Memory B cell (primary cell): Measurements from ENCODE around the gene MMP2.
A peak's percentile ranks its signal among the peaks of the same experiment; 100 is the strongest.

Source experiments
- ATAC-seq: fragments of 150-1000 bp; cut with Tn5 transposase; 2 replicates; pipeline ENCODE4 v1.10.0; 2021; ENCODE audit warnings: low read depth, mild to moderate bottlenecking, moderate library complexity
- DNase-seq, 2 donors: peaks; one replicate each; pipeline ENCODE4 v3.0.0; 2022; ENCODE audit warnings: low spot score in 2 of 2
- H3K27ac Mint-ChIP-seq: one replicate; pipeline ENCODE4 v1.8.0; 2022; ENCODE audit warnings: mild to moderate bottlenecking, moderate library complexity, mixed read lengths
- H3K27me3 Mint-ChIP-seq: one replicate; pipeline ENCODE4 v1.8.0; 2022; ENCODE audit warnings: mixed read lengths
- H3K36me3 Mint-ChIP-seq: one replicate; pipeline ENCODE4 v1.8.0; 2022; ENCODE audit warnings: mild to moderate bottlenecking, mixed read lengths
- H3K4me1 Mint-ChIP-seq: one replicate; pipeline ENCODE4 v1.8.0; 2022; ENCODE audit warnings: mixed read lengths
- H3K4me3 Mint-ChIP-seq: one replicate; pipeline ENCODE4 v1.8.0; 2022; ENCODE audit warnings: mild to moderate bottlenecking, moderate library complexity, mixed read lengths
- H3K9me3 Mint-ChIP-seq: one replicate; pipeline ENCODE4 v1.8.0; 2022; ENCODE audit warnings: mixed read lengths

MMP2 gene

DNA sequence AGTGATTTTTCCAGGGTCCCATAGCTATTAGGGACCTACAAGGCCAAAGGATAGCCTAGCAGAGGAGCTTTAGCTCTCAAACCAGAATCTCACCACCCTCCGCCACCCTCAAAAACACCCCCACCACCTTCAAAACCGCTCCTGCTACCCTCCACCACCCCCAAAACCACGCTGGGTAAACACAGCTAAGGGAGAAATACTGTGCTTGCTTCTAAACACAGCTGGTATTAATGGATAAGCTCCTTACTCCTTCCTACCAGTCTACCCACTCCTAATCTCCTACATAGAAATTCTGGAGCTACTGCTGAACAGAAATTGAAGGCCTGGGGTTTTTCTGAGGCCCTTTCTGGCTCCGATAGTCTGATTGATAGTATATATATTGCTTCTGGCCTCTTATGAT is 27.7 kb downstream of the MMP2 start:
- H3K27me3 Mint-ChIP-seq, result peaks cover 18% of the 10 kb centered on the region
- no peak for ATAC-seq
- no peaks in the 10 kb centered on the region for H3K9me3 Mint-ChIP-seq
- no peak for DNase-seq
- H3K27ac Mint-ChIP-seq, result no peak overlapping the region
- H3K4me1 Mint-ChIP-seq, result peaks cover 5% of the 10 kb centered on the region
- no peak overlapping the region for H3K4me3 Mint-ChIP-seq
- no peaks in the 10 kb centered on the region for H3K36me3 Mint-ChIP-seq

DNA sequence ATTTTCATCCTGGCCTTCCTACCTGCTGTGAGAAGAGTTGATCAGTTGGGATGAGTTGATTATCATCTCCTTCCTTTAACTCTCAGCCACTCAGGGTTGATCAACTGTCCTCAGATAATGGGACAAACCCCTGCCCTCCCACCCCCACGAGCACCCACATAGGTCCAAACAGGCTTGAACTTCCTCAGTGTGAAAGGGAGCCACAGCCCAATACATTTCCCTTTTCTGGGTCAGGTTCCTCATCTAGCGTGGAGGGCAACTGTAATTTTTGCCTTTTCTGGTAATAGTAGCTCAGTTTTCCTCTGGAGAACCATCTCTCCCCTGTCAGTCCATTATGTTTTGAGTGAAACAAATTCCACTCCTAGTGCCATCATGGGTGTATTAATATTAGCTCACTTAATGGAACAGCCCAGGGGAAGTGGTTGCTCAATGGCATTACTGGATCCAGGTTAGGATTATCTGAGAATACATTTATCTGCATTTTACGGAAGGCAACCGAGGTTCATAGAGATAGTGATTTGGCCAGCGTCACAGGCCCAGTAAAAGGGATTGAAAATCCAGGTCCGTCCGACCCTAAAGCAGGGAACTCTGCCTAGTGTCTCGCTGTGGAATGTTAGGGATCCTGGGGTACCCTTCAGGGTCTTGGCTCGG is 29.4 kb downstream of the MMP2 start:
- Mint-ChIP-seq H3K4me3 (peak overlapping the region; percentile 57), H3K27ac (no peak overlapping the region), H3K36me3 (no peaks in the 10 kb centered on the region), H3K4me1 (peaks cover 5% of the 10 kb centered on the region), H3K9me3 (peaks cover 7% of the 10 kb centered on the region), H3K27me3 (peaks cover 18% of the 10 kb centered on the region)
- ATAC-seq (no peak), DNase-seq (no peak)

DNA sequence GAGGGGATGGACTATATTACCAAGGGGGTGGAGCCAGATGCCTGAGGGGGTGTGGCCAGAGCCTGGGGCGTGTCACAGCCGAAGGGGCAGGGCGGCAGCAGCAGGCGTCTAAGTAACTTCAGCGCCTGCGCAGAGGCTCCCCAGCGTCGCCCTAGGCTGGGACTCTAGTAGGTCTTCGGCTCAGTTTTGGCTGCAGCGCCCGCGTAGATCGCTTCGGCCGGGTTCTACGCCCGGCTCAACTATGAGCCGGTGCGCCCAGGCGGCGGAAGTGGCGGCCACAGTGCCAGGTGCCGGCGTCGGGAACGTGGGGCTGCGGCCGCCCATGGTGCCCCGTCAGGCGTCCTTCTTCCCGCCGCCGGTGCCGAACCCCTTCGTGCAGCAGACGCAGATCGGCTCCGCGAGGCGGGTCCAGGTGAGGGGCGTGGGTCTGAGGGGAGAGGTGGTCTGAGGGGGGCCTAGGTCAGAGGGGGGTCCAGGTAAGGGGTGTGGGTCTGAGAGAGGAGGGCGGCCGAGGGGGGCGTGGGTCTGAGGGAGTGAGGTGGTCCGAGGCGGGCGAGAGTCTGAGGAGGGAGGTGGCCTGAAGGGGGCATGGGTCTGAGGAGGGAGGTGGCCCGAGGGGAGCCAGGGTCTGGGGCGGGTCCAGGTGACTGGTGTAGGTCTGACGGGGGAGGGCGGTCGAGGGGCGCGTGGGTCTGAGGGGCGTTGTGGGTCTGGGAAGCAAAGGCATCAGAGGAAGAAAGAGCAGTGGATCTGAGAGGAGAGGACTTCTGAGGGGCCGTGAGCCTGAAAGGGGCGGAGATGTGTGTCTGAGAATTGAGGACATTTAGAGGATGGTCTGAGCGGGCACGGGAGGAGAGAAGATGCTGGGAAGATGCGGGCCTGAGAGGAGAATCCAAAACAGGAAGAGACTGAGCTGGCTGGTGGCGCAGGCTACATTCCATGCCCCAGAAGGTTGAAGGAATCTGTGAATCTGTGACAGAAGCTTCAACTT is 30.2 kb downstream of the MMP2 start, which contains the start of gene LPCAT2:
Gene LPCAT2, plus strand, starts transcription at position 132 of the 991 bp plus-strand sequence. Its CDS starts 110 bp downstream, at position 242.
- Mint-ChIP-seq H3K36me3 (no peaks in the 10 kb centered on the region), H3K4me1 (peaks cover 5% of the 10 kb centered on the region), H3K9me3 (peaks cover 7% of the 10 kb centered on the region), H3K4me3 (peak within 1 kb of the TSS; percentile 57), H3K27ac (no peak within 1 kb of the TSS), H3K27me3 (peaks cover 18% of the 10 kb centered on the region)
- ATAC-seq, result no peak
- no peak for DNase-seq

DNA sequence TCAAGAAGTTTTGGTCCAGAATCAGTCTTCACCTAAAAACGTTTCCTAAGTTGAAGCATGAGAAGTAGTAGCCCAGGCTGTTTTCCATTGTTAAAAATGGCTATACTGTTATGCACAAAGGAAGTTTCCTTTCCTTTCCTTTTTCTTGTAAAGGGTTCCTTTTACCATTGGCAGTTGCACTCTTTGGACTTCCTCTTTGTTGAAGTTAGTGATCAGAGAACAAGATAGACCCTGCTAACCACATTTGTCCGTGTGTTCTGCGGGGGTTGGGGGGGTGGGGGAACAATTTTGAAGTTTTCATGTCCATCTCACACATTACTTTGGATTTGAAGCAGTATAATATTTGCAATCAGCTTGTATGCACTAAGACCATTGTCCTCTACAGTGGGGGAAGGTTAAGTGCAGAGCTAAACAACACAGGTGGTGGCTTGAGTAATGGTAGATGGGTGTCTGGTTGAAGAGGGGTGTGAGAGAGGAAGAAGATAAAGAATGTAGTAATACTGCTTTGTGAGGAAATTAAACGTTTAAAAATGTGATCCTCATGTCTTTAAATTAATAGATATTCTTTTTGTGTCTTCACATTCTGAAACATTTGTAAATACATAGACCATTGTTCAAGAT is 31.3 kb downstream of the MMP2 start:
- ATAC-seq, result no peak
- Mint-ChIP-seq H3K27me3 (peaks cover 18% of the 10 kb centered on the region), H3K9me3 (peaks cover 7% of the 10 kb centered on the region), H3K36me3 (no peaks in the 10 kb centered on the region), H3K27ac (no peak overlapping the region), H3K4me1 (peaks cover 5% of the 10 kb centered on the region), H3K4me3 (no peak overlapping the region)
- no peak for DNase-seq

DNA sequence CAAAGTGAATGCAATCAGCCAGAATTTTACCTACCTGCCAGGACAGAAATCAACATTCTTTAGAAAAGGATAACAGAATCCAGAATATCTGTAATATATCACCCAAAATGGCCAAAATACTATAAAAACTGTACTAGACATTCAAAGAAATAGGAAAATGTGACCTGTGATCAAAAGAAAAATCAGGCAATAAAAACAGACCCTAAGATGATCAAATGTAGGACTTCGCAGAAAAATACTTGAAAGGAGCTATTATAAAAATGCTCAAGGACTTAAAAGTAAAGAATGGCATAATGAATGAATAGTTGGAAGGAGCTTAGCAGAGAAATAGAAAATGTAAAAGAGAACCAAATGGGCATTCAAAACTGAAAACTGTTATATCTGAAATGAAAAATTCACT is 33.9 kb downstream of the MMP2 start:
- H3K27ac Mint-ChIP-seq, result no peak overlapping the region
- H3K9me3 Mint-ChIP-seq, result peaks cover 7% of the 10 kb centered on the region
- DNase-seq (no peak), ATAC-seq (no peak)
- H3K4me1 Mint-ChIP-seq, result peaks cover 5% of the 10 kb centered on the region
- no peaks in the 10 kb centered on the region for H3K36me3 Mint-ChIP-seq
- no peak overlapping the region for H3K4me3 Mint-ChIP-seq
- H3K27me3 Mint-ChIP-seq, result peaks cover 16% of the 10 kb centered on the region

DNA sequence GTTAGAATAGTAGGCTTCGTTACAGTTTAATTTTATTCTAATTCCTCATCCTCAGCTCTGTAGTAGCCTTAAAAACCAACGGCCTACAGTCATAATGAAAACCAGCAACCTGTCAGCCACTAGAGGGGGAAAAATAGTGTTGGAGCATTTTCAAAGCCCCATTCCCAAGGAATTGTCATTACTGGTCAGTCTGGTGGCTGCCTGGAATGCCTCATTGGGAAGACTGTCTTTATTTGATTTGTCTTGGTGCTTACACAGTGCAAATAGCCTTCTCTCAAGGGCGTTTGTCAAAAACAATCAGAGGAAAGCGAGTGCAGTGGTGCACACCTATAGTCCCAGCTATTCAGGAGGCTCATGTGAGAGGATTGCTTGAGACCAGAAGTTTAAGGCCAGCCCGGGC is 34.6 kb downstream of the MMP2 start:
- no peak overlapping the region for H3K4me3 Mint-ChIP-seq

DNA sequence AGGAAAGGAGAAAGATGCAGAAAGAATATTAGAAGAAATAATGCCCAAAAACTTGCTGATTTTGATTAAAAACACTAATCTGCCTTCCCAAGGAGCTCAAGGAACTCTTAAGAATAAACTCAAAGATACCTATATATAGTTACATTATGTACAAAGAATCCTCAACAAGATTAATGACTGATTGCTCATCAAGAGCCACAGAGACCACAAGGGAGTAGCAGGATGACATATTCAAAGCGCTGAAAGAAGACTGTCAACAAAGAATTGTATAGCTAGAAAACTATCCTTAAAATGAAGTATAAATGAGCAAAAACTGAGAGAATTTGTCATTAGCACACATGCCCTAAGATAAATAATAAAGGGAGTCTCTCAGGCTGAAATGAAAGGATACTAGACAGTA is 36.1 kb downstream of the MMP2 start:
- no peak overlapping the region for H3K4me3 Mint-ChIP-seq
- DNase-seq (no peak), ATAC-seq (no peak)
- peaks cover 3% of the 10 kb centered on the region for H3K27me3 Mint-ChIP-seq
- no peaks in the 10 kb centered on the region for H3K36me3 Mint-ChIP-seq
- H3K9me3 Mint-ChIP-seq, result peaks cover 7% of the 10 kb centered on the region
- H3K27ac Mint-ChIP-seq, result no peak overlapping the region
- H3K4me1 Mint-ChIP-seq, result no peaks in the 10 kb centered on the region

More for the DNA sequence above, 34.6 kb downstream of the MMP2 start:
- peaks cover 2% of the 10 kb centered on the region for H3K4me1 Mint-ChIP-seq
- H3K36me3 Mint-ChIP-seq, result no peaks in the 10 kb centered on the region
- peaks cover 12% of the 10 kb centered on the region for H3K27me3 Mint-ChIP-seq
- peaks cover 7% of the 10 kb centered on the region for H3K9me3 Mint-ChIP-seq
- no peak overlapping the region for H3K27ac Mint-ChIP-seq
- DNase-seq (no peak), ATAC-seq (no peak)

DNA sequence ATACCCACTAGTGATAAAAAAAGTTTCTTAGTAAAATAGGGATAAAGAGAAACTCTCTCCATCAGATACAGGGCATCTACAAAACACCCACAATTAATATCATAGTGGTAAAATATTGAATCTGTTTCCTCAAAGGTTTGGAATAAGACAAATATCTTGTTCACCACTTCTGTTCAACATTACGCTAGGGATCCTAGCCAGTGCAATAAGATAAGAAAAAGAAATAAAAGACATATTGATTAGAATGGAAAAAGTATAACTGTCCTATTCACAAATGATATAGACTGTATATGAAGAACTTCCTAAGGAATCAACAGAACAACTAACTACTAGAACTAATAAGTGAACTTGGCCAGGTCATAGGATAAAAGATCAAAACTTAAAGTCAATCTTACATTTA is 42.8 kb downstream of the MMP2 start:
- no peak for DNase-seq

DNA sequence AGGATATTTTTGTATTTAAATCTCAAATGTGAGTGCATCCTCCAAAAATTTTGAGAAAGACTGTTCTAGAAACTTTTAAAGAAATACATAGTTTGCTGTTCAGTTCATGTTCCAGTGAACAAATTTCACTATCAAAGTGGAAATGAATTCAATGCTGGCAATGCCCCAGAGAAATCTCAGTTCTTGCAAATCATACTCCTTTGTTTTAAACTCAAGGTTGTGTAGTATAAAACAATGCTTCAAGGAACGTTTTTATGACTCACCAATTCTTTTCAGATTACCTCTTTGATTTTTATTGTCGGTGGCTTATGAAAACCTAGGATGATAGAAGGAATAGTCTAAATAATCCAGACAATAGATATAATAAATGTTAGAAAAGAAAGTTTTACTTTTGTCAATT is 47.4 kb downstream of the MMP2 start:
- Mint-ChIP-seq H3K4me3 (no peak overlapping the region), H3K4me1 (no peaks in the 10 kb centered on the region), H3K36me3 (no peaks in the 10 kb centered on the region), H3K9me3 (peaks cover 4% of the 10 kb centered on the region), H3K27me3 (peaks cover 1% of the 10 kb centered on the region), H3K27ac (no peak overlapping the region)
- no peak for DNase-seq
- no peak for ATAC-seq

More for the DNA sequence above, 42.8 kb downstream of the MMP2 start:
- no peaks in the 10 kb centered on the region for H3K27me3 Mint-ChIP-seq
- no peak overlapping the region for H3K4me3 Mint-ChIP-seq
- H3K9me3 Mint-ChIP-seq, result peaks cover 4% of the 10 kb centered on the region
- H3K36me3 Mint-ChIP-seq, result no peaks in the 10 kb centered on the region
- no peaks in the 10 kb centered on the region for H3K4me1 Mint-ChIP-seq
- H3K27ac Mint-ChIP-seq, result no peak overlapping the region
- ATAC-seq, result no peak

DNA sequence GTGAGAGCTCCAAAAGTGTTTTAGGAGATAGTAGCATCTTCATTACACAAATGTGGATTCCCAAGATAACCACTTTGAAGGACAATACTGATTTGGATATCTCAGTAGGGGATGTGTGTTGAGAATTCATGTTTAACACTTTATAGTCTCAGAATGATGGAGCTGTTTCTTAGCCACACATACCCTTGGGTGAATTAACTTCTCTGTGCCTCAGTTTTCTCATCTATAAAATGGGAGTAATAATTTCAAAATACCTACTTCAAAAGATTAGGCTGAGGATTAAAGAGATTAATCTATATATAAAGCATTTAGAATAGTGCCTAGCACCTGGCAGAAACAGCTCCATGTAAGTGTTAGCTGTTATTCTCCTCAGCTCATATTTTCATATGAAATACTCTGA is 48.9 kb downstream of the MMP2 start:
- Mint-ChIP-seq H3K4me1 (no peaks in the 10 kb centered on the region), H3K9me3 (no peaks in the 10 kb centered on the region), H3K27me3 (peaks cover 1% of the 10 kb centered on the region), H3K4me3 (no peak overlapping the region), H3K36me3 (no peaks in the 10 kb centered on the region), H3K27ac (no peak overlapping the region)
- ATAC-seq, result no peak
- no peak for DNase-seq

DNA sequence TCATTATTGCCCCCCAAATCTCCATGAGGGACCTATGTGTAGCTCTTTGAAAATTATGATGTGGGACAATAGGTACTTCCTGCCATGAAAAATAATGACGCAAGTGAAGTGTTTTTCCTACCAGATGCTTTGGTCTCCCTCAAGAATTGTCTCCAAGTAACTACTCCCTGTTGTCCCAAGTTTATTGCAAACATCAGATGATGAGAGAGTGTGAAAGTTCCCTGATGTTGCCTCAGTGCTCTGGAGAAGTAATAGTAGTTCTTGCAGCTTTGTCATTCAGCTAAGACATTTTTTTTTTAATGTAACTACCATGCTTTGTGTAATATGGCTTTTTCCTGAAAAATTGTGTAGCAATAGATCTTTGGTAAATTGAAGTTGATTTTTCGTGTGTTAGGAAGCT is 50.0 kb downstream of the MMP2 start:
- peaks cover 1% of the 10 kb centered on the region for H3K27me3 Mint-ChIP-seq
- H3K9me3 Mint-ChIP-seq, result no peaks in the 10 kb centered on the region
- H3K36me3 Mint-ChIP-seq, result no peaks in the 10 kb centered on the region
- DNase-seq, result no peak
- no peak overlapping the region for H3K4me3 Mint-ChIP-seq
- H3K27ac Mint-ChIP-seq, result no peak overlapping the region
- H3K4me1 Mint-ChIP-seq, result no peaks in the 10 kb centered on the region
- no peak for ATAC-seq

DNA sequence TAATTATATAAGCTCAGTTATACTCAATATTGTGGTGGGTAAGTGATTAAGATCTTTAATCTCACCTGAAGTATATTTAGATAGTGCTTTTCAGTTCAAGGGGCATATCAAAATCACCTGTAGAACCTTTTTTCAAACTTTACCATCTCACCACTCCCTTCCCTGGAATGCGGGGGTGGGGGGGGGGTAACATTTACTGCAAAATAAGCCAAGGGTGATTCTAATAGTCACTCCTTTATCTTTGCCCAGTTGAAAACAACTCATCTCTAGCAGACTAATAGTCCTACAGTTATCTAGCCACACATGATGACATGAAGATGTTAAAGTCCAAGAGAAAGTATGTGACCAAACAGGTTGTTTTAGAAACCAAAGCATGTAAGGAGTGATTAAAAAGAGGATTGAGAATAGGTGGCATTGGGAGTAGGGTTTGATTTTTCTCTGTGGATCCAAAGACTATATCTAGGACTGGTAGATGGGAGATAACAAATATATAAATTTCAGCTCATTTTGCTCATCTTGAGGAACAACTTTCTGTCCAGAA is 51.4 kb downstream of the MMP2 start:
- ATAC-seq (no peak), DNase-seq (no peak)
- Mint-ChIP-seq H3K4me1 (no peaks in the 10 kb centered on the region), H3K4me3 (no peak overlapping the region), H3K36me3 (no peaks in the 10 kb centered on the region), H3K9me3 (no peaks in the 10 kb centered on the region), H3K27me3 (peaks cover 1% of the 10 kb centered on the region), H3K27ac (no peak overlapping the region)

DNA sequence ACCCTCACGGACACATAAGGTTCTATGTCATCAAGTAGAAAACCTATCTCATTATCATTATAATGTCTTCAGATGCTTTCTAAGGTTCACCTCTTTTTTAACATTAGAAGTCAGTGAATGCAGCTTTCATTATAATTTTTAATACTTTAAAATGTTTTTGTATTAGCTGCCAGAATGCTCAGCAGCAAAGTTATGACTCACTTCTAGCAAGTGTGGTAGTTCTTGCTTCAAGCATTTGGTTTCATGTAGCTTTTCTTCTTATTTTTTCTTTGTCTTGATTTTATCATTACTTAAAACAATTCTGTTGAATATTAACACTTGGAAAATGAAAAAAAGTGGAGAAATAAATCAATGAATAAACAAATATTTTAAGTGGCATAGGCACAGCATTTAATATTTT is 53.2 kb downstream of the MMP2 start:
- no peaks in the 10 kb centered on the region for H3K9me3 Mint-ChIP-seq
- H3K27ac Mint-ChIP-seq, result no peak overlapping the region
- no peaks in the 10 kb centered on the region for H3K4me1 Mint-ChIP-seq
- no peak for DNase-seq
- H3K4me3 Mint-ChIP-seq, result no peak overlapping the region
- no peaks in the 10 kb centered on the region for H3K36me3 Mint-ChIP-seq
- H3K27me3 Mint-ChIP-seq, result peaks cover 1% of the 10 kb centered on the region
- no peak for ATAC-seq

DNA sequence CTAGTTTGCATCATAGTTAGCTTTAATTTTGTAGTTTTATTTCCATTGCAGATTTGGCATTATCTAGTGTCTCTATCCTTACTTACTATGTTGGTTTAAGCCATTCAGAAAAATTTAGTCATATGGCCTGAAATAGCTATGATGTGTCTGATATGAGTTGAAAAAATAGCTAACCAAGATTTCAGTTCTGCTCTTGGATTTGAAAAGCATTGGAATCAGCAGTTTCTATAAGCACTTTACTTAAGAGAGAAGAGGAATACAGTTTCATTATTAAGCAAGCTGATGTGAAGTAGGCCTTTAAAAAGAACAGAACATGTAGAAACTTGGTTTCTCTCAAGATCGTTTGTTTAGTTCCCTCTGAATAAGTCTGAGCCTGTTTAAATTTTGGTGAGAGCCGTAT is 55.8 kb downstream of the MMP2 start:
- Mint-ChIP-seq H3K36me3 (no peaks in the 10 kb centered on the region), H3K27ac (no peak overlapping the region), H3K9me3 (no peaks in the 10 kb centered on the region), H3K4me1 (no peaks in the 10 kb centered on the region), H3K27me3 (peaks cover 1% of the 10 kb centered on the region), H3K4me3 (no peak overlapping the region)
- ATAC-seq (no peak), DNase-seq (no peak)
